Esophagus muscularis mucosa (tissue), 4 donors: ENCODE data around the gene CREBRF.

Experiments used
- EP300 ChIP-seq: sonication (generic); formaldehyde crosslinking; IDR thresholded peaks from one replicate; pipeline ENCODE4 v1.6.1; 2017; ENCODE audit warnings: antibody characterized with exemption
- POLR2A ChIP-seq: fragments of 450-650 bp; IDR thresholded peaks from one replicate; pipeline ENCODE4 v1.6.1; 2017; ENCODE audit warnings: antibody characterized with exemption, moderate library complexity, mild to moderate bottlenecking, low read depth
- TF ChIP-seq, protein P1 (sequence below), 3 experiments: fragments of 200-600 bp in 2 of 3; fragments of 450-650 bp in 1 of 3; sonication (generic) in 2 of 3; IDR thresholded peaks; one replicate each; pipeline ENCODE4 v1.5.1; 2017 to 2019; ENCODE audit warnings: antibody characterized with exemption in 3 of 3, mild to moderate bottlenecking in 2 of 3, moderate library complexity in 1 of 3

DNA sequence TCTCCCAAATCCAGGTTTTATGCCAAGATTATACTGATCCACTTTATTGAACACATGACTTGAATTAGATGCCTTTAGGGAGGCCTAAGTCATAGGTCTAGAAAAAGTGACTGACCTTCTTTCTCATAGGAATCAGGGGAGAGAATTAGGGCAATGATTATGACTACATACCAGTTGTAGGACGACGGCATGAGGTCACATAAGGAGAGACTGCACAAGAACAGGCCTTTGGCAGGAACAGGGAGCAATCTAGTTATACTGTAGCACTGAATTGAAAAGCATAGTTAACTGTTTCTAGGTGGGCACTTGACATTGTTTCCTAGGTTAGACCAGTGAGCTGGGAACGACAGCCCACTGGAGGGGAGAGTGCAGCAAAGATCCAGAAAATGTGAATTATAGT is 22.7 kb downstream of the CREBRF start:
- TF ChIP-seq POLR2A (no peak), EP300 (no peak)
- TF ChIP-seq, protein P1, sequence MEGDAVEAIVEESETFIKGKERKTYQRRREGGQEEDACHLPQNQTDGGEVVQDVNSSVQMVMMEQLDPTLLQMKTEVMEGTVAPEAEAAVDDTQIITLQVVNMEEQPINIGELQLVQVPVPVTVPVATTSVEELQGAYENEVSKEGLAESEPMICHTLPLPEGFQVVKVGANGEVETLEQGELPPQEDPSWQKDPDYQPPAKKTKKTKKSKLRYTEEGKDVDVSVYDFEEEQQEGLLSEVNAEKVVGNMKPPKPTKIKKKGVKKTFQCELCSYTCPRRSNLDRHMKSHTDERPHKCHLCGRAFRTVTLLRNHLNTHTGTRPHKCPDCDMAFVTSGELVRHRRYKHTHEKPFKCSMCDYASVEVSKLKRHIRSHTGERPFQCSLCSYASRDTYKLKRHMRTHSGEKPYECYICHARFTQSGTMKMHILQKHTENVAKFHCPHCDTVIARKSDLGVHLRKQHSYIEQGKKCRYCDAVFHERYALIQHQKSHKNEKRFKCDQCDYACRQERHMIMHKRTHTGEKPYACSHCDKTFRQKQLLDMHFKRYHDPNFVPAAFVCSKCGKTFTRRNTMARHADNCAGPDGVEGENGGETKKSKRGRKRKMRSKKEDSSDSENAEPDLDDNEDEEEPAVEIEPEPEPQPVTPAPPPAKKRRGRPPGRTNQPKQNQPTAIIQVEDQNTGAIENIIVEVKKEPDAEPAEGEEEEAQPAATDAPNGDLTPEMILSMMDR (IDR thresholded peaks at IDR 0.05), result no peak
